Measurements from ENCODE around the gene CTBP2. TPM values are rescaled to one million over a fixed set of nuclear protein-coding genes. Genes with fewer than 3 reads are reported as not detected.

CTBP2 gene
- total and polyA plus RNA-seq, 2 of the 13 experiments (the other 11 are each of a cell fraction or from before 2014, with no cell fraction given): 0.08 TPM; not detected in 1

DNA sequence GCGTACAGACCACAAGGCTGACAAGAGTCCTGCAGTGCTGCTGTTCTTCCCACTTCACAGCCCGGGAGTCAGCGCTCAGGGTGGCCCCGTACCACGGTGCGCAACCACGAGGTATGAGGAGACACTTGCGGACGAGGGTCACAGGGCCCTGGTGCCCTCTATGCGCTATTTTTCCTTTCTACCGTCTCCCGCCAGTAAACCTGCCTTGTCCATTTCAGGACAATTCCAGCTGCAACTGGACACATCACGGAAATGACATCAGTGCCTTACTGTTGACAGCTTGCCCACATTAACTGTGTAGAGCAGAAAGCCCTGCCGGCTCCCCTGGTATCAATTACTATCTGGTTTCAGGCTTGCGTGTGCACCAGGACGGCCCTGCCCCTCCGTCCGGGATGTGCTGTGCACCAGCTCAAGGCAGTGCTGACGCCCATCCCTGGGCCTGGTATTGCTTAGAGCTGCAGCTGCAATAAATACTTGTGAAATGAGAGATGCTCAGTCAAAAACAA lies 153.4 kb downstream of the CTBP2 start:
- ChIA-PET CTCF (ENCODE audit: low intra/inter-chr PET ratio, low total read pairs) (no interaction called here), POLR2A (no interaction called here)
- no peak for FAIRE-seq
- TF ChIP-seq ZNF570 (CRISPR knock-in tag; IDR thresholded peaks at IDR 0.05; ENCODE audit: borderline replicate concordance): no peak
- TF ChIP-seq CBX1 (IDR thresholded peaks at IDR 0.05; ENCODE audit: low read depth): no peak
- TF ChIP-seq, protein P1, sequence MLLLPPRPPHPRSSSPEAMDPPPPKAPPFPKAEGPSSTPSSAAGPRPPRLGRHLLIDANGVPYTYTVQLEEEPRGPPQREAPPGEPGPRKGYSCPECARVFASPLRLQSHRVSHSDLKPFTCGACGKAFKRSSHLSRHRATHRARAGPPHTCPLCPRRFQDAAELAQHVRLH (CRISPR knock-in tag; IDR thresholded peaks at IDR 0.05; ENCODE audit: borderline replicate concordance, low read depth): no peak
- TF ChIP-seq, protein P2, sequence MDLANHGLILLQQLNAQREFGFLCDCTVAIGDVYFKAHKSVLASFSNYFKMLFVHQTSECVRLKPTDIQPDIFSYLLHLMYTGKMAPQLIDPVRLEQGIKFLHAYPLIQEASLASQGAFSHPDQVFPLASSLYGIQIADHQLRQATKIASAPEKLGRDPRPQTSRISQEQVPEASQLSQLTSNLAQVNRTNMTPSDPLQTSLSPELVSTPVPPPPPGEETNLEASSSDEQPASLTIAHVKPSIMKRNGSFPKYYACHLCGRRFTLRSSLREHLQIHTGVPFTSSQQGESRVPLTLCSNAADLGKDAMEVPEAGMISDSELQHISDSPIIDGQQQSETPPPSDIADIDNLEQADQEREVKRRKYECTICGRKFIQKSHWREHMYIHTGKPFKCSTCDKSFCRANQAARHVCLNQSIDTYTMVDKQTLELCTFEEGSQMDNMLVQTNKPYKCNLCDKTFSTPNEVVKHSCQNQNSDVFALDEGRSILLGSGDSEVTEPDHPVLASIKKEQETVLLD (CRISPR knock-in tag; IDR thresholded peaks at IDR 0.05; ENCODE audit: low read depth): no peak
- TF ChIP-seq ZFAT (CRISPR knock-in tag; conservative IDR thresholded peaks at IDR 0.05): no peak
- no peak for TF ChIP-seq ZNF274 (CRISPR knock-in tag; IDR thresholded peaks at IDR 0.05)
- no peak for TF ChIP-seq ZNF790 (CRISPR knock-in tag; IDR thresholded peaks at IDR 0.05; ENCODE audit: borderline replicate concordance)
- TF ChIP-seq HHEX (CRISPR knock-in tag; IDR thresholded peaks at IDR 0.05): no peak
- TF ChIP-seq, protein P3, sequence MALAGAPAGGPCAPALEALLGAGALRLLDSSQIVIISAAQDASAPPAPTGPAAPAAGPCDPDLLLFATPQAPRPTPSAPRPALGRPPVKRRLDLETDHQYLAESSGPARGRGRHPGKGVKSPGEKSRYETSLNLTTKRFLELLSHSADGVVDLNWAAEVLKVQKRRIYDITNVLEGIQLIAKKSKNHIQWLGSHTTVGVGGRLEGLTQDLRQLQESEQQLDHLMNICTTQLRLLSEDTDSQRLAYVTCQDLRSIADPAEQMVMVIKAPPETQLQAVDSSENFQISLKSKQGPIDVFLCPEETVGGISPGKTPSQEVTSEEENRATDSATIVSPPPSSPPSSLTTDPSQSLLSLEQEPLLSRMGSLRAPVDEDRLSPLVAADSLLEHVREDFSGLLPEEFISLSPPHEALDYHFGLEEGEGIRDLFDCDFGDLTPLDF (CRISPR knock-in tag; IDR thresholded peaks at IDR 0.05): no peak
- TF ChIP-seq, protein P4, sequence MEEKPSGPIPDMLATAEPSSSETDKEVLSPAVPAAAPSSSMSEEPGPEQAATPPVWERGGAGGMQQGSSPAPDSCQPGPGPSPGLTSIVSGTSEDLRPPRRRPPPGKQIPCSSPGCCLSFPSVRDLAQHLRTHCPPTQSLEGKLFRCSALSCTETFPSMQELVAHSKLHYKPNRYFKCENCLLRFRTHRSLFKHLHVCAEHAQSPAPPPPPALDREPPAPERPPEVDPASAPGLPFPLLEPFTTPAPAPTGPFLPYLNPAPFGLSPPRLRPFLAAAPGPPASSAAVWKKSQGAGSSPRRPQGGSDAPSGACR (CRISPR knock-in tag; IDR thresholded peaks at IDR 0.05): no peak
- TF ChIP-seq, protein P5, sequence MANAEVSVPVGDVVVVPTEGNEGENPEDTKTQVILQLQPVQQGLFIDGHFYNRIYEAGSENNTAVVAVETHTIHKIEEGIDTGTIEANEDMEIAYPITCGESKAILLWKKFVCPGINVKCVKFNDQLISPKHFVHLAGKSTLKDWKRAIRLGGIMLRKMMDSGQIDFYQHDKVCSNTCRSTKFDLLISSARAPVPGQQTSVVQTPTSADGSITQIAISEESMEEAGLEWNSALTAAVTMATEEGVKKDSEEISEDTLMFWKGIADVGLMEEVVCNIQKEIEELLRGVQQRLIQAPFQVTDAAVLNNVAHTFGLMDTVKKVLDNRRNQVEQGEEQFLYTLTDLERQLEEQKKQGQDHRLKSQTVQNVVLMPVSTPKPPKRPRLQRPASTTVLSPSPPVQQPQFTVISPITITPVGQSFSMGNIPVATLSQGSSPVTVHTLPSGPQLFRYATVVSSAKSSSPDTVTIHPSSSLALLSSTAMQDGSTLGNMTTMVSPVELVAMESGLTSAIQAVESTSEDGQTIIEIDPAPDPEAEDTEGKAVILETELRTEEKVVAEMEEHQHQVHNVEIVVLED (CRISPR knock-in tag; IDR thresholded peaks at IDR 0.05; ENCODE audit: borderline replicate concordance): no peak
- Histone ChIP-seq H3K4me1 (ENCODE audit: insufficient read depth, low read length) (no peaks in the 10 kb centered on the region), H3K36me3 (replicated peaks in 1 of 2; ENCODE audit: control insufficient read depth in 1 of 2, insufficient read depth in 2 of 2, low read length in 2 of 2) (no peaks in the 10 kb centered on the region), H3K27me3 (ENCODE audit: control insufficient read depth in 1 of 2, insufficient read depth in 2 of 2, low read length in 2 of 2) (peaks cover 20 to 72% of the 10 kb centered on the region in 2 experiments), H3K79me2 (ENCODE audit: insufficient read depth, low read length) (no peaks in the 10 kb centered on the region), H3K9ac (ENCODE audit: insufficient read depth, low read depth, low read length) (no peak overlapping the region), H3K4me3 (replicated peaks in 1 of 3; ENCODE audit: insufficient read depth in 1 of 3, low read depth in 2 of 3, low read length in 3 of 3) (no peak overlapping the region), H3K4me2 (ENCODE audit: low read depth, low read length) (no peak overlapping the region), H2AFZ (ENCODE audit: low read length) (no peak overlapping the region), H4K20me1 (ENCODE audit: insufficient read depth, low read length) (no peaks in the 10 kb centered on the region), H3K27ac (ENCODE audit: extremely low read length, insufficient read depth, low read length) (no peak overlapping the region), H3K9me3 (ENCODE audit: low read length) (no peaks in the 10 kb centered on the region)
- intact Hi-C loops (cut with micrococcal nuclease; ENCODE audit: unreplicated experiment): no loop called here
- BruUV-seq (replicated peaks): no TSS peak
- 34% methylated on average over 15 of the region's 19 CpGs for WGBS (ENCODE audit: low lambda C conversion rate)
- no peak for ATAC-seq
- in situ Hi-C loops (cut with HindIII; ENCODE audit: extremely low pct_ligation_motif_present, low pct_unique_long_range_greater_than_20kb): no loop called here
- no peak for DNase-seq (ENCODE audit: low spot score)

Measured in HepG2 (cell line).